ENCODE measurements around the gene PPIC. TPM values are rescaled to one million over a fixed set of nuclear protein-coding genes. Genes with fewer than 3 reads are reported as not detected.

Gene PPIC
- total RNA-seq, 4 donors from 2014 or later = 18.2 to 50.7 (median 44.4) TPM

GRCh38 chr5:123047706-123048105 is 11.2 kb upstream of the PPIC start:
- H3K27me3 ChIP-seq = no peaks in the 10 kb centered on the region
- H3K27ac ChIP-seq = no peak overlapping the region
- 60 to 90% methylated on average over 1 of the region's 1 CpG for WGBS, 2 donors (ENCODE audit: low coverage in 1 of 2)
- no peak for ATAC-seq
- peaks cover 0 to 11% (median 0%) of the 10 kb centered on the region in 3 donors for H3K9me3 ChIP-seq
- H3K36me3 ChIP-seq = no peaks in the 10 kb centered on the region
- no peak overlapping the region for H3K4me3 ChIP-seq
- H3K4me1 ChIP-seq = no peaks in the 10 kb centered on the region
- TF ChIP-seq, protein P1, sequence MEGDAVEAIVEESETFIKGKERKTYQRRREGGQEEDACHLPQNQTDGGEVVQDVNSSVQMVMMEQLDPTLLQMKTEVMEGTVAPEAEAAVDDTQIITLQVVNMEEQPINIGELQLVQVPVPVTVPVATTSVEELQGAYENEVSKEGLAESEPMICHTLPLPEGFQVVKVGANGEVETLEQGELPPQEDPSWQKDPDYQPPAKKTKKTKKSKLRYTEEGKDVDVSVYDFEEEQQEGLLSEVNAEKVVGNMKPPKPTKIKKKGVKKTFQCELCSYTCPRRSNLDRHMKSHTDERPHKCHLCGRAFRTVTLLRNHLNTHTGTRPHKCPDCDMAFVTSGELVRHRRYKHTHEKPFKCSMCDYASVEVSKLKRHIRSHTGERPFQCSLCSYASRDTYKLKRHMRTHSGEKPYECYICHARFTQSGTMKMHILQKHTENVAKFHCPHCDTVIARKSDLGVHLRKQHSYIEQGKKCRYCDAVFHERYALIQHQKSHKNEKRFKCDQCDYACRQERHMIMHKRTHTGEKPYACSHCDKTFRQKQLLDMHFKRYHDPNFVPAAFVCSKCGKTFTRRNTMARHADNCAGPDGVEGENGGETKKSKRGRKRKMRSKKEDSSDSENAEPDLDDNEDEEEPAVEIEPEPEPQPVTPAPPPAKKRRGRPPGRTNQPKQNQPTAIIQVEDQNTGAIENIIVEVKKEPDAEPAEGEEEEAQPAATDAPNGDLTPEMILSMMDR (IDR thresholded peaks at IDR 0.05) = no peak
- no peak for TF ChIP-seq POLR2AphosphoS5 (IDR thresholded peaks at IDR 0.05)

- Histone ChIP-seq H3K4me1 (no peaks in the 10 kb centered on the region), H3K9me3 (no peaks in the 10 kb centered on the region), H3K36me3 (no peaks in the 10 kb centered on the region), H3K27me3 (no peaks in the 10 kb centered on the region), H3K4me3 (no peak overlapping the region), H3K27ac (no peak overlapping the region)
- no peak for ATAC-seq
- WGBS, 2 donors (ENCODE audit: low coverage in 1 of 2) = 80% methylated on average over 1 of the region's 4 CpGs; no CpG with 5 or more reads in 1 of the 2 donors
- no peak for TF ChIP-seq POLR2AphosphoS5 (IDR thresholded peaks at IDR 0.05)
- no peak for TF ChIP-seq EP300 (IDR thresholded peaks at IDR 0.05)
- TF ChIP-seq, protein P1 (IDR thresholded peaks at IDR 0.05) = no peak
- no peak for TF ChIP-seq POLR2A (IDR thresholded peaks at IDR 0.05)
Observed at GRCh38 chr5:123046222-123046621, 9.7 kb upstream of the PPIC start.

- no peak for ATAC-seq
- Histone ChIP-seq H3K4me1 (no peaks in the 10 kb centered on the region), H3K27ac (no peak overlapping the region), H3K27me3 (no peaks in the 10 kb centered on the region), H3K36me3 (no peaks in the 10 kb centered on the region), H3K4me3 (no peak overlapping the region), H3K9me3 (no peaks in the 10 kb centered on the region)
- 82 to 89% methylated on average over 3 to 7 of the region's 7 CpGs for WGBS, 2 donors (ENCODE audit: low coverage in 1 of 2)
- TF ChIP-seq POLR2AphosphoS5 (IDR thresholded peaks at IDR 0.05) (no peak), POLR2A (IDR thresholded peaks at IDR 0.05) (no peak), EP300 (IDR thresholded peaks at IDR 0.05) (no peak)
- TF ChIP-seq, protein P1 (IDR thresholded peaks at IDR 0.05) = no peak
Observed at GRCh38 chr5:123044926-123045617, 8.5 kb upstream of the PPIC start.

DNA sequence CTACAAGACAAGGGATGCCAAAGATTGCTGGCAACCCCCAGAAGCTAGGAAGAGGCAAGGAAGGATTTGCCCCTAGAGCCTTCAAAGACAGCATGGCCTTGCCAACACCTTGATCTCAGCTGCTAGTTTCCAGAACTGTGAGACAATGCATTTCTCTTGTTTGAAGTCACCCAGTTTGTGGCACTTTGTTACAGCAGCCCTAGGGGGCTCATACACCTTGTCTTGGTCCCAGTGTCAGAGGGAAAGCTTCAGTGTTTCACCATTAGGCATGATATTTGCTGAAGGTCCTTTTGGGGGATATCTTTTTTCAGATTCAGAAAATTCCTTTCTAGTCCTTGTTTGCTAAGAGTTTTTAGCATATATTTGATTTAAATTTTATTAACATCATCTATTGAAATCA is 3.1 kb upstream of the PPIC start:
- ATAC-seq = no peak
- TF ChIP-seq POLR2AphosphoS5 (IDR thresholded peaks at IDR 0.05) (no peak), POLR2A (IDR thresholded peaks at IDR 0.05) (no peak), EP300 (IDR thresholded peaks at IDR 0.05) (no peak)
- TF ChIP-seq, protein P1 (IDR thresholded peaks at IDR 0.05) = no peak
- H3K4me1 ChIP-seq = peaks cover 0 to 20% (median 0%) of the 10 kb centered on the region in 3 donors
- H3K27me3 ChIP-seq = no peaks in the 10 kb centered on the region
- no peaks in the 10 kb centered on the region for H3K36me3 ChIP-seq
- no peak overlapping the region for H3K4me3 ChIP-seq
- H3K9me3 ChIP-seq = no peaks in the 10 kb centered on the region
- no peak overlapping the region for H3K27ac ChIP-seq

- H3K4me1 ChIP-seq = peaks cover 0 to 35% (median 0%) of the 10 kb centered on the region in 3 donors
- 0% methylated on average over 4 to 6 of the region's 11 CpGs for WGBS, 2 donors (ENCODE audit: low coverage in 1 of 2)
- H3K36me3 ChIP-seq = no peaks in the 10 kb centered on the region
- no peak for ATAC-seq
- no peaks in the 10 kb centered on the region for H3K9me3 ChIP-seq
- H3K27ac ChIP-seq = peak overlapping the region; percentile 72 to 91 (median 90)
- TF ChIP-seq POLR2AphosphoS5 (IDR thresholded peaks at IDR 0.05) (no peak), POLR2A (IDR thresholded peaks at IDR 0.05) (no peak), EP300 (IDR thresholded peaks at IDR 0.05) (no peak)
- TF ChIP-seq, protein P1 (IDR thresholded peaks at IDR 0.05) = no peak
- H3K4me3 ChIP-seq = peak overlapping the region; percentile 58 to 85
- H3K27me3 ChIP-seq = no peaks in the 10 kb centered on the region
Observed at GRCh38 chr5:123037104-123037418, 536 bp upstream of the PPIC start.

Measured in gastroesophageal sphincter (tissue), 4 donors.